ENCODE data around the gene ZCCHC18. TPM values are rescaled to one million over a fixed set of nuclear protein-coding genes. Genes with fewer than 3 reads are reported as not detected.

ZCCHC18 gene
- under 0.01 and 0.29 TPM in 2 replicates for total RNA-seq

GRCh38 chrX:104112326-104112951, at the start of gene ZCCHC18:
TSS of gene ZCCHC18 (plus strand) at chrX:104112523. CDS start at chrX:104114112, 1,589 bp downstream.

GRCh38 chrX:104075778-104076445, 36.4 kb upstream of the ZCCHC18 start, which contains the start of gene TMSB15C:
TSS of gene TMSB15C (minus strand) at chrX:104076236.

GRCh38 chrX:104156630-104157529, 44.6 kb downstream of the ZCCHC18 start, which contains the start of gene SLC25A53:
TSS of gene SLC25A53 (minus strand) at chrX:104157009. CDS start at chrX:104105257, 51,752 bp downstream.

Other genes starting within 250 kb of the ZCCHC18 start
- gene TMSB15B, start 149.9 kb upstream of the ZCCHC18 start, total RNA-seq: 0.57 TPM in 1 of 2 replicates, not detected in the other
- gene H2BW1, start 98.8 kb upstream of the ZCCHC18 start, total RNA-seq: not detected in 2 replicates
- gene H2BW2, start 72.6 kb upstream of the ZCCHC18 start, total RNA-seq: not detected in 2 replicates
- 0.22 and 1.1 TPM in 2 replicates for gene TMSB15C, start 36.3 kb upstream of the ZCCHC18 start, total RNA-seq
- 8.2 and 9.8 TPM in 2 replicates for gene SLC25A53, start 44.5 kb downstream of the ZCCHC18 start, total RNA-seq
- gene FAM199X, start 53.9 kb downstream of the ZCCHC18 start, total RNA-seq: 13.6 and 32.2 TPM in 2 replicates
- gene ESX1, start 142.4 kb downstream of the ZCCHC18 start, total RNA-seq: not detected in 2 replicates